Spleen (tissue), 11 donors: ENCODE measurements around the gene ASCC3. TPM values are rescaled to one million over a fixed set of nuclear protein-coding genes. Genes with fewer than 3 reads are reported as not detected.

ENCODE experiments used
- DNase-seq: peaks from one replicate; pipeline ENCODE4 v3.0.0-alpha.2; 2020
- H3K27ac ChIP-seq, 8 donors: fragments of 200-600 bp; sonication (generic) in 7 of 8; 1 replicate in 4 of 8; 2 replicates in 4 of 8; pipeline versions ENCODE4 v1.5.0 to v1.8.0; 2016 to 2021; ENCODE audit warnings: inconsistent platforms in 4 of 8, mild to moderate bottlenecking in 4 of 8, moderate library complexity in 1 of 8
- H3K27me3 ChIP-seq, 7 donors: fragments of 200-600 bp; sonication (generic) in 6 of 7; replicated peaks in 1 of 7; 1 replicate in 4 of 7; 2 replicates in 3 of 7; pipeline versions ENCODE4 v1.5.0 to v1.8.0; 2016 to 2021; ENCODE audit warnings: inconsistent platforms in 3 of 7, mild to moderate bottlenecking in 1 of 7
- H3K36me3 ChIP-seq, 6 donors: fragments of 200-600 bp; sonication (generic) in 5 of 6; 1 replicate in 4 of 6; 2 replicates in 2 of 6; pipeline versions ENCODE4 v1.5.0 to v1.8.0; 2016 to 2021; ENCODE audit warnings: inconsistent platforms in 2 of 6
- H3K4me1 ChIP-seq, 6 donors: fragments of 200-600 bp; sonication (generic) in 5 of 6; 1 replicate in 3 of 6; 2 replicates in 3 of 6; pipeline versions ENCODE4 v1.5.0 to v1.8.0; 2016 to 2021; ENCODE audit warnings: inconsistent platforms in 3 of 6
- H3K4me3 ChIP-seq, 8 donors: fragments of 200-600 bp; sonication (generic) in 7 of 8; 1 replicate in 4 of 8; 2 replicates in 4 of 8; pipeline versions ENCODE4 v1.5.0 to v1.8.0; 2016 to 2021; ENCODE audit warnings: inconsistent platforms in 4 of 8, mild to moderate bottlenecking in 4 of 8, moderate library complexity in 2 of 8
- H3K9me3 ChIP-seq, 8 donors: fragments of 200-600 bp; sonication (generic) in 7 of 8; 1 replicate in 4 of 8; 2 replicates in 4 of 8; pipeline versions ENCODE4 v1.5.0 to v1.8.0; 2016 to 2021; ENCODE audit warnings: inconsistent platforms in 4 of 8
- POLR2A ChIP-seq, 3 donors: fragments of 450-650 bp; IDR thresholded peaks; one replicate each; pipeline ENCODE4 v1.5.1; 2017; ENCODE audit warnings: antibody characterized with exemption in 3 of 3, mild to moderate bottlenecking in 1 of 3
- POLR2AphosphoS5 ChIP-seq, 3 donors: sonication (generic); formaldehyde crosslinking; IDR thresholded peaks; one replicate each; pipeline ENCODE4 v1.5.1; 2017; ENCODE audit warnings: antibody characterized with exemption in 3 of 3
- WGBS, 5 donors: extraction: QIAGEN DNeasy Blood & Tissue Kit in 3 of 5; methylation state at CpG; one replicate each; pipeline versions ENCODE4 v1.1.5 to v1.1.7; 2013 to 2018; 5-methylcytosine and 5-hydroxymethylcytosine counted together
- intact Hi-C: fragments of 100-400 bp; cut with DNase I; formaldehyde crosslinking; loops from one replicate; pipeline ENCODE4 v1.15.0; 2023; ENCODE audit warnings: low total_unique reads
- polyA plus RNA-seq, 3 donors: library from polyadenylated mRNA; stranded (reverse); fragments of 200-250 nt; gene quantifications; one replicate each; pipeline ENCODE4 v1.2.1, GENCODE V29; 2013
- total RNA-seq, 7 donors: library from RNA; depleted of rRNA in 3 of 7; stranded (reverse); fragments of >200 nt in 3 of 7; fragmentation: NEBNext Ultra II Directional in 4 of 7; extraction: Animal tissue kit (Norgen Biotek cat#: 25700) in 4 of 7; gene quantifications; one replicate each; pipeline versions ENCODE4 v1.1.0 to v1.2.1, GENCODE V29; 2016 to 2021
- TF ChIP-seq, protein P1 (sequence below), 11 experiments: fragments of 200-600 bp in 7 of 11; fragments of 450-650 bp in 4 of 11; sonication (generic) in 4 of 11; IDR thresholded peaks in 8 of 11; conservative IDR thresholded peaks in 3 of 11; 1 replicate in 7 of 11; 2 replicates in 4 of 11; pipeline versions ENCODE4 v1.4.0 to v1.8.0; 2016 to 2021; ENCODE audit warnings: antibody characterized with exemption in 11 of 11, inconsistent platforms in 4 of 11, mild to moderate bottlenecking in 1 of 11
- donor health status: healthy with polysubstance abuse.
- donor health status: DM: no; HTN: no; CAD: no; lungs with moderate emphysema.
- donor health status: DM: no; HTN: no; CAD: no.
- donor health status: Bipolar disorder and iron deficiency.
- donor health status: healthy.
- donor health status: DM: no; HTN: no; CAD: no.
- donor health status: DM: yes; HTN: yes; CAD: no.

Gene ASCC3
- total and polyA plus RNA-seq, 10 donors: 7.9 to 52.4 (median 40.8) TPM

DNA sequence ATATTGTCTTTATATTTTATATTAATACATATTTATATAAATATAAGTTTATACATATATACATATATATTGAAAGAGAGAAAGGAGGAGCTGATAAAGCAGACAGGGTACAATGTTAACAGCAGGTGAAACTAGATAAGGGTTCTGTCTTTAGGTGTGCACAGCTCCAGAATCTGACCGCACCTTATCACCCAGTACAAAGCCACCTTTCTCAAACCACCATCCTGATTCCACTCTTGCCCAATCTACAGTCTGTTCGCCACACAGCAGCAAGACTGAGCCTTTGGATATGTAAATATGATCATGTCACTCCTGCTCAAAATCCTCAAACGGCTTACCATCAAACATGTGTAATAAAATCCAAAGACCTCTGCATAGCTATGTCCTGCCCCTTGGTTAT lies 34.7 kb upstream of the ASCC3 start:
- intact Hi-C loops: no loop called here
- TF ChIP-seq, protein P1, sequence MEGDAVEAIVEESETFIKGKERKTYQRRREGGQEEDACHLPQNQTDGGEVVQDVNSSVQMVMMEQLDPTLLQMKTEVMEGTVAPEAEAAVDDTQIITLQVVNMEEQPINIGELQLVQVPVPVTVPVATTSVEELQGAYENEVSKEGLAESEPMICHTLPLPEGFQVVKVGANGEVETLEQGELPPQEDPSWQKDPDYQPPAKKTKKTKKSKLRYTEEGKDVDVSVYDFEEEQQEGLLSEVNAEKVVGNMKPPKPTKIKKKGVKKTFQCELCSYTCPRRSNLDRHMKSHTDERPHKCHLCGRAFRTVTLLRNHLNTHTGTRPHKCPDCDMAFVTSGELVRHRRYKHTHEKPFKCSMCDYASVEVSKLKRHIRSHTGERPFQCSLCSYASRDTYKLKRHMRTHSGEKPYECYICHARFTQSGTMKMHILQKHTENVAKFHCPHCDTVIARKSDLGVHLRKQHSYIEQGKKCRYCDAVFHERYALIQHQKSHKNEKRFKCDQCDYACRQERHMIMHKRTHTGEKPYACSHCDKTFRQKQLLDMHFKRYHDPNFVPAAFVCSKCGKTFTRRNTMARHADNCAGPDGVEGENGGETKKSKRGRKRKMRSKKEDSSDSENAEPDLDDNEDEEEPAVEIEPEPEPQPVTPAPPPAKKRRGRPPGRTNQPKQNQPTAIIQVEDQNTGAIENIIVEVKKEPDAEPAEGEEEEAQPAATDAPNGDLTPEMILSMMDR (IDR thresholded peaks at IDR 0.05 in 8 of 11, conservative IDR thresholded peaks at IDR 0.05 in 3 of 11): no peak
- TF ChIP-seq POLR2AphosphoS5 (IDR thresholded peaks at IDR 0.05) (no peak), POLR2A (IDR thresholded peaks at IDR 0.05) (no peak)
- Histone ChIP-seq H3K36me3 (no peaks in the 10 kb centered on the region), H3K4me3 (no peak overlapping the region), H3K27ac (no peak overlapping the region), H3K27me3 (peaks cover 0 to 8% (median 0%) of the 10 kb centered on the region in 7 donors), H3K4me1 (no peaks in the 10 kb centered on the region), H3K9me3 (no peaks in the 10 kb centered on the region)
- 79 to 96% (median 84%) methylated on average over 3 of the region's 3 CpGs for WGBS, 5 donors
- no peak for DNase-seq

GRCh38 chr6:100913400-100914276 lies 32.5 kb upstream of the ASCC3 start:
- intact Hi-C loops: no loop called here
- Histone ChIP-seq H3K9me3 (no peaks in the 10 kb centered on the region), H3K27ac (no peak overlapping the region), H3K4me3 (no peak overlapping the region), H3K4me1 (no peaks in the 10 kb centered on the region), H3K27me3 (peaks cover 0 to 8% (median 0%) of the 10 kb centered on the region in 7 donors), H3K36me3 (no peaks in the 10 kb centered on the region)
- no peak for DNase-seq
- TF ChIP-seq POLR2AphosphoS5 (IDR thresholded peaks at IDR 0.05) (no peak), POLR2A (IDR thresholded peaks at IDR 0.05) (no peak)
- TF ChIP-seq, protein P1 (IDR thresholded peaks at IDR 0.05 in 8 of 11, conservative IDR thresholded peaks at IDR 0.05 in 3 of 11): no peak
- WGBS, 5 donors: 74 to 84% (median 82%) methylated on average over 20 to 24 of the region's 24 CpGs

DNA sequence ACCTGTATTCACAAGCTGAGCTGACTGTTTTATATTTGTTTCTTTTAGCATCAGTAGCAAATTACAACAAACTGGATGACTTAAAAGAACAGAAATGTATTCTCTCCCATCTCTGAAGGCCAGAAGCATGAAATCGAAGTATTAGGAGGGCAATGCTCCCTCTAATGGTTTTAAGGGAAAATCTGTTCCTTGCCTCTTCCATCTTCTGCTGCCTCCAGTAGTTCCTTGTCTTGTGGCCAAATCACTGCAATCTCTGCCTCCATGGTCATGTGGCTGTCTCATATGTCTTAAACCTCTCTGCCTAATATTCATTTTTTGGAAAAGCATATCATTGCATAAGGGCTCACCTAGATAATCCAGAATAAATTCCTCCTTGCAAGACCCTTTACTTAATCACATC lies 25.2 kb upstream of the ASCC3 start:
- Histone ChIP-seq H3K9me3 (no peaks in the 10 kb centered on the region), H3K27ac (no peak overlapping the region), H3K4me1 (no peaks in the 10 kb centered on the region), H3K27me3 (no peaks in the 10 kb centered on the region), H3K36me3 (no peaks in the 10 kb centered on the region), H3K4me3 (no peak overlapping the region)
- no peak for DNase-seq
- intact Hi-C loops: no loop called here
- TF ChIP-seq, protein P1 (IDR thresholded peaks at IDR 0.05 in 8 of 11, conservative IDR thresholded peaks at IDR 0.05 in 3 of 11): no peak
- TF ChIP-seq POLR2A (IDR thresholded peaks at IDR 0.05) (no peak), POLR2AphosphoS5 (IDR thresholded peaks at IDR 0.05) (no peak)
- 70 to 93% (median 80%) methylated on average over 1 of the region's 1 CpG for WGBS, 5 donors

DNA sequence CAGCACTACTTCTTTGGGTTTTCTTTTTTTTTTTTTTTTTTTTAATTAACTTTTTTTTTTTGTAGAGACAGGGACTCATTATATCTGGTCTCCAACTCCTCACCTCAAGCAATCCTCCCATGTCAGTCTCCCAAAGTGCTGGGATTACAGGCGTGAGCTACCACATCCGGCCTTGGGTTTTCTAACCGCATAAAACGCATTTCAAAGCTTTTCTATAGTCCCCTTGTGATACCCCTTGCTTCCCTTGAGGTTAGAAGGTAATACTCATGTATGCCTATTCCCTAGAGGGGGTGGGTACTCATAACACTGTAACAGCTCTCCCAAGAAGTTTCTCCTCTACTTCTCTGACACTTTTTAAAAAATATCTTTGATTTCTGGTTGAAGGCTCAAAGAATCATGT lies 23.9 kb upstream of the ASCC3 start:
- WGBS, 5 donors: 61 to 87% (median 75%) methylated on average over 4 of the region's 4 CpGs
- Histone ChIP-seq H3K4me3 (no peak overlapping the region), H3K4me1 (no peaks in the 10 kb centered on the region), H3K36me3 (no peaks in the 10 kb centered on the region), H3K27me3 (no peaks in the 10 kb centered on the region), H3K27ac (no peak overlapping the region), H3K9me3 (no peaks in the 10 kb centered on the region)
- intact Hi-C loops: no loop called here
- no peak for DNase-seq
- no peak for TF ChIP-seq POLR2AphosphoS5 (IDR thresholded peaks at IDR 0.05)
